ENCODE data around the gene GULP1. TPM values are rescaled to one million over a fixed set of nuclear protein-coding genes. Genes with fewer than 3 reads are reported as not detected.

Gene GULP1
- total RNA-seq, 1 donor from 2014 or later: 57.2 TPM

- no peaks in the 10 kb centered on the region for H3K4me1 ChIP-seq
- TF ChIP-seq POLR2A (IDR thresholded peaks at IDR 0.05): no peak
- TF ChIP-seq POLR2AphosphoS5 (IDR thresholded peaks at IDR 0.05; ENCODE audit: insufficient read depth in 1 of 2, low read depth in 1 of 2): no peak
- no peak for TF ChIP-seq CTCF (IDR thresholded peaks at IDR 0.05)
- no peaks in the 10 kb centered on the region for H3K9me3 ChIP-seq
- intact Hi-C loops (cut with DNase I): no loop called here
- no peaks in the 10 kb centered on the region for H3K27me3 ChIP-seq
- H3K4me3 ChIP-seq: no peak overlapping the region
- DNase-seq (ENCODE audit: extremely low spot score in 2 of 2): no peak
- H3K27ac ChIP-seq: no peak overlapping the region
- H3K36me3 ChIP-seq: no peaks in the 10 kb centered on the region
Measured at GRCh38 chr2:188364033-188364630, 72.5 kb downstream of the GULP1 start.

DNA sequence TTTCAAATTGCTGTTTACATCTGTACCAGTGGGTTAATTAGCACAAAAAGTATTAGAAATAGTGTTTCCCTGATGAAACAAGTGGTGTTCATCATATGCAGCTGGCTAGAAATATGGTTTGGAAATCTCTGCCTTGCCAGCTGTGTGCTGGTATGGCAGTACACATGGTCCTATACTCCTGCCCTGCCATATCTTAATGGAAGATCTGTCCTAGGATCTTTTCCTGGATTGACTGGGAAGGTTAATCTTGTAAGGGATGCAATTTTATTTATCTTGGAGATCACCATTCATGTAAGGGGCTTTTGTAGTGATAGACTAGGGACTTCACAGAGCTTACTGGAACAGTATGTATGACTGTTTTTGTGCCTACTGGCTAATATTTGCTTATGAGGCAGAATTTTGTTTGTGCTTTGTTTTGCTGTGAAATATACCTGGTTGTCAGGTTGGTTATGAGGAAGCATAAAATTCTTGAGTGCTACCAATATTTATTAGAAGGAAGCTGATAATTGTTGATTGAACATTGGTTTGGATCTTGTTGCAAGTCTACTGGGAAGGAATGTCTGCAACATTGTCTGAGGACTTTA, 73.5 kb downstream of the GULP1 start:
- Histone ChIP-seq H3K4me1 (no peaks in the 10 kb centered on the region), H3K4me3 (no peak overlapping the region), H3K36me3 (no peaks in the 10 kb centered on the region), H3K9me3 (no peaks in the 10 kb centered on the region), H3K27ac (no peak overlapping the region), H3K27me3 (no peaks in the 10 kb centered on the region)
- intact Hi-C loops (cut with DNase I): no loop called here
- no peak for DNase-seq (ENCODE audit: extremely low spot score in 2 of 2)
- TF ChIP-seq POLR2AphosphoS5 (IDR thresholded peaks at IDR 0.05; ENCODE audit: insufficient read depth in 1 of 2, low read depth in 1 of 2): no peak
- no peak for TF ChIP-seq POLR2A (IDR thresholded peaks at IDR 0.05)

- H3K27ac ChIP-seq: no peak overlapping the region
- H3K27me3 ChIP-seq: no peaks in the 10 kb centered on the region
- intact Hi-C loops (cut with DNase I): no loop called here
- DNase-seq (ENCODE audit: extremely low spot score in 2 of 2): no peak
- no peaks in the 10 kb centered on the region for H3K4me1 ChIP-seq
- H3K36me3 ChIP-seq: no peaks in the 10 kb centered on the region
- H3K9me3 ChIP-seq: no peaks in the 10 kb centered on the region
- no peak overlapping the region for H3K4me3 ChIP-seq
- TF ChIP-seq POLR2AphosphoS5 (IDR thresholded peaks at IDR 0.05; ENCODE audit: insufficient read depth in 1 of 2, low read depth in 1 of 2) (no peak), POLR2A (IDR thresholded peaks at IDR 0.05) (no peak), CTCF (IDR thresholded peaks at IDR 0.05) (no peak)
Measured at GRCh38 chr2:188367164-188367563, 75.5 kb downstream of the GULP1 start.

DNA sequence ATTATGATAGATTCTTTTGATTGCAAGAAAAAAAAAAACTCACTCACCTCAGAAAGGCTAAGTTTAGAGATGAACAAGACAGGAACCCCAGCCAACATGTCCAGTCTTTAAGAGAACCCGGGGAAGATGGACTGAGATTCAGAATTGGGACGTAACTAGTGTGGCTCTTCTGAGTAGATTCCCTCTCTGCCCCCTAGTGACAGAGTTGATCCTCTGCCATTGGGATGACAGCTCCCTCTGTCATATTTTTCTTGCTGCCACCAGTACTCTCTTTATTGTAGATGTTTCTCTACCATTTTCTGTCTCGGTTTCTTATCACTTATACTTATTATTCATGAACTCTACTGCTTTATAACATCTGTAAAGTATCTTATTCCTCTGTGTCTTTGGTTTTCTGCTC, 77.7 kb downstream of the GULP1 start:
- no peaks in the 10 kb centered on the region for H3K4me1 ChIP-seq
- no peaks in the 10 kb centered on the region for H3K36me3 ChIP-seq
- H3K4me3 ChIP-seq: no peak overlapping the region
- intact Hi-C loops (cut with DNase I): no loop called here
- no peaks in the 10 kb centered on the region for H3K9me3 ChIP-seq
- TF ChIP-seq POLR2AphosphoS5 (IDR thresholded peaks at IDR 0.05; ENCODE audit: insufficient read depth in 1 of 2, low read depth in 1 of 2) (no peak), CTCF (IDR thresholded peaks at IDR 0.05) (peak in 1 of 3 experiments; percentile 38), POLR2A (IDR thresholded peaks at IDR 0.05) (no peak)
- DNase-seq (ENCODE audit: extremely low spot score in 2 of 2): no peak
- H3K27ac ChIP-seq: no peak overlapping the region
- no peaks in the 10 kb centered on the region for H3K27me3 ChIP-seq

DNA sequence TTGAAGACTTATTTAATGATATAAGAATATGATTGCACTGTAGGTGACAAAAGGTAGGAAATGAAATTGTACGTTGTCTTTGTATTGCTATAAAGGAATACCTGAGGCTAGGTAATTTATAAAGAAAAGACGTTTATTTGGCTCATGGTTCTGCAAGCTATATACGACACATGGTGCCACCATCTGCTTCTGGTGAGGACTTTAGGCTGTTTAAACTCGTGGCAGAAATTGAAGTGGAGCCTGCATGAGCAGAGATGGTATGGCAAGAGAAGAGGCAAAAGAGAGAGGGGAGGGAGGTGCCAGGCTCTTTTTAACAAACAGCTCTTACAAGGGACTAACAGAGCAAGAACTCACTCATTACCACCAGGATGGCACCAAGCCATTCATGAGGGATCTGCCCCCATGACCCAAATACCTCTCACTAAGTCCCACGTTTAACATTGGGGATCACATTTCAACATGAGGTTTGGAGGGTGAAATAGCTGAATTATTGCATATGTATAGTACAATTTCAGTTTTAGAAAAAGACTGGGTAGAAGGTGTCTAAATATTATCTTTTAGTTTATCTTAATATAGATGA, 86.8 kb downstream of the GULP1 start:
- intact Hi-C loops (cut with DNase I): no loop called here
- no peak for DNase-seq (ENCODE audit: extremely low spot score in 2 of 2)

More for the DNA sequence above, 86.8 kb downstream of the GULP1 start:
- Histone ChIP-seq H3K27ac (no peak overlapping the region), H3K27me3 (no peaks in the 10 kb centered on the region), H3K4me3 (no peak overlapping the region), H3K36me3 (no peaks in the 10 kb centered on the region), H3K9me3 (no peaks in the 10 kb centered on the region), H3K4me1 (peaks cover 11% of the 10 kb centered on the region)
- TF ChIP-seq POLR2AphosphoS5 (IDR thresholded peaks at IDR 0.05; ENCODE audit: insufficient read depth in 1 of 2, low read depth in 1 of 2) (no peak), POLR2A (IDR thresholded peaks at IDR 0.05) (no peak), CTCF (IDR thresholded peaks at IDR 0.05) (no peak)

Data from vagina (tissue), 2 donors.